Neural progenitor cell (in vitro differentiated cells): Measurements from ENCODE around the gene IL26.

Source experiments
- EZH2 ChIP-seq: fragments of 200-600 bp; sonication (generic); IDR thresholded peaks from 2 replicates; pipeline ENCODE4 v1.6.1; 2017; ENCODE audit warnings: antibody characterized with exemption, mild to moderate bottlenecking, moderate library complexity
- TF ChIP-seq, protein P1 (sequence below): fragments of 200-600 bp; sonication (generic); IDR thresholded peaks from 2 replicates; pipeline ENCODE4 v1.5.1; 2017; ENCODE audit warnings: antibody characterized with exemption, mild to moderate bottlenecking

DNA sequence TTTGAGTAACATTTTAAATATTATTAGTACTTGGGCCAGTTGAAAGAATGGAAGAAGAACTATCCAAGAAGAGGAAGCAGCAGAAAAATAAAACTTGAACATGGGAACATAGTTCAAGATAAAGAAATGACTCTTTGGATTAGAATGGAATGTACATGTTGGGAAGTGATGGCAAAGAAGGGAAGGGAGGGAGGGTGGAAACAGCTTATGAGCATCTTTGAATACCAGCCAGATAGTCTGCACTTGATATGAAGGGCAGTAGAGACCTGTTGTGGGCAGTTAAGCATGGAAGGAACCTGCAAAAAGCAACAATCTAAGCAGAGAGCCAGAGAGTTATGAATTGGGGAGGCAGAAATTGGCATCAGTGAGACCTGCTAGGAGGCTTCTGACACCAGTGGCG lies 37.8 kb upstream of the IL26 start:
- TF ChIP-seq, protein P1, sequence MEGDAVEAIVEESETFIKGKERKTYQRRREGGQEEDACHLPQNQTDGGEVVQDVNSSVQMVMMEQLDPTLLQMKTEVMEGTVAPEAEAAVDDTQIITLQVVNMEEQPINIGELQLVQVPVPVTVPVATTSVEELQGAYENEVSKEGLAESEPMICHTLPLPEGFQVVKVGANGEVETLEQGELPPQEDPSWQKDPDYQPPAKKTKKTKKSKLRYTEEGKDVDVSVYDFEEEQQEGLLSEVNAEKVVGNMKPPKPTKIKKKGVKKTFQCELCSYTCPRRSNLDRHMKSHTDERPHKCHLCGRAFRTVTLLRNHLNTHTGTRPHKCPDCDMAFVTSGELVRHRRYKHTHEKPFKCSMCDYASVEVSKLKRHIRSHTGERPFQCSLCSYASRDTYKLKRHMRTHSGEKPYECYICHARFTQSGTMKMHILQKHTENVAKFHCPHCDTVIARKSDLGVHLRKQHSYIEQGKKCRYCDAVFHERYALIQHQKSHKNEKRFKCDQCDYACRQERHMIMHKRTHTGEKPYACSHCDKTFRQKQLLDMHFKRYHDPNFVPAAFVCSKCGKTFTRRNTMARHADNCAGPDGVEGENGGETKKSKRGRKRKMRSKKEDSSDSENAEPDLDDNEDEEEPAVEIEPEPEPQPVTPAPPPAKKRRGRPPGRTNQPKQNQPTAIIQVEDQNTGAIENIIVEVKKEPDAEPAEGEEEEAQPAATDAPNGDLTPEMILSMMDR, result no peak
- no peak for TF ChIP-seq EZH2
